Endothelial cell of umbilical vein (primary cell): ENCODE results near the gene EN2. TPM values are rescaled to one million over a fixed set of nuclear protein-coding genes. Genes with fewer than 3 reads are reported as not detected.

Experiments
- BruUV-seq: library from RNA; stranded (reverse); fragments of 400-500 nt; replicated peaks from 2 replicates; lab custom pipeline; 2021; lab: Mats Ljungman, UMichigan
- CTCF ChIA-PET: fragments of 300-600, 350-600 bp; sonication (Branson Sonifier 250); formaldehyde crosslinking; loops from one replicate; lab custom pipeline; 2021; ENCODE audit warnings: antibody characterized with exemption, inconsistent platforms; lab: Charles Lee
- POLR2A ChIA-PET: fragments of 300-600, 350-600 bp; sonication (Branson Sonifier 250); formaldehyde crosslinking; loops from one replicate; lab custom pipeline; 2021; ENCODE audit warnings: antibody characterized with exemption, inconsistent platforms; lab: Charles Lee
- DNase-seq: peaks from one replicate; pipeline ENCODE4 v3.0.0-alpha.2; 2011; ENCODE audit warnings: low read depth, low spot score
- FAIRE-seq: peaks from 2 replicates; lab custom pipeline; 2011; peaks lifted over from hg19 to GRCh38; lab: Jason Lieb, UNC
- H2AFZ ChIP-seq: 2 replicates; pipeline ENCODE4 v1.6.0; 2012; ENCODE audit warnings: low read depth, low read length, control low read depth, inconsistent platforms
- H3K27ac ChIP-seq: 2 replicates; pipeline ENCODE4 v1.5.1; 2011; ENCODE audit warnings: low read depth, mild to moderate bottlenecking, control low read depth, low read length, moderate library complexity; ENCODE audit not compliant: insufficient read depth
- H3K27me3 ChIP-seq, 2 experiments: 2 replicates each; pipeline versions ENCODE4 v1.6.0 to v1.6.1; 2011; ENCODE audit warnings: low read length in 2 of 2, mixed read lengths in 1 of 2; ENCODE audit not compliant: control insufficient read depth in 2 of 2, insufficient read depth in 2 of 2
- H3K36me3 ChIP-seq, 2 experiments: 2 replicates in 1 of 2; 3 replicates in 1 of 2; pipeline ENCODE4 v1.5.1; 2011; ENCODE audit warnings: low read length in 2 of 2, mild to moderate bottlenecking in 1 of 2, moderate library complexity in 1 of 2; ENCODE audit not compliant: control insufficient read depth in 2 of 2, insufficient read depth in 2 of 2; ENCODE audit errors: extremely low read depth in 1 of 2
- H3K4me1 ChIP-seq: 3 replicates; pipeline ENCODE4 v1.5.1; 2011; ENCODE audit warnings: mild to moderate bottlenecking, low read length; ENCODE audit not compliant: control insufficient read depth, insufficient read depth; ENCODE audit errors: extremely low read depth
- H3K4me2 ChIP-seq: 2 replicates; pipeline ENCODE4 v1.6.1; 2011; ENCODE audit warnings: low read length, control low read depth, mixed read lengths; ENCODE audit not compliant: insufficient read depth
- H3K4me3 ChIP-seq, 3 experiments: fragments of 200-600 bp in 1 of 3; sonication (generic), shearing (Covaris generic) in 1 of 3; replicated peaks in 1 of 3; 2 replicates each; pipeline ENCODE4 v1.5.1; 2011 to 2016; ENCODE audit warnings: control low read depth in 3 of 3, low read length in 3 of 3, mild to moderate bottlenecking in 2 of 3, inconsistent platforms in 1 of 3, low read depth in 1 of 3, moderate library complexity in 1 of 3; ENCODE audit not compliant: insufficient read depth in 1 of 3
- H3K79me2 ChIP-seq: 2 replicates; pipeline ENCODE4 v1.6.0; 2012; ENCODE audit warnings: low read length, inconsistent platforms; ENCODE audit not compliant: control insufficient read depth, insufficient read depth
- H3K9ac ChIP-seq: replicated peaks from 2 replicates; pipeline ENCODE3; 2011; ENCODE audit warnings: low read length, control low read depth; ENCODE audit not compliant: insufficient read depth; ENCODE audit errors: extremely low read depth
- H3K9me1 ChIP-seq: replicated peaks from 3 replicates; pipeline ENCODE4 v1.6.0; 2011; ENCODE audit warnings: mild to moderate bottlenecking, low read length; ENCODE audit not compliant: control insufficient read depth, insufficient read depth; ENCODE audit errors: extremely low read depth
- H3K9me3 ChIP-seq: replicated peaks from 2 replicates; pipeline ENCODE4 v1.5.1; 2012; ENCODE audit warnings: low read length, inconsistent platforms; ENCODE audit not compliant: control insufficient read depth, insufficient read depth
- H4K20me1 ChIP-seq: replicated peaks from 2 replicates; pipeline ENCODE3; 2011; ENCODE audit warnings: mild to moderate bottlenecking, low read length; ENCODE audit not compliant: control insufficient read depth, insufficient read depth; ENCODE audit errors: extremely low read depth
- EZH2 ChIP-seq: IDR thresholded peaks from 2 replicates; pipeline ENCODE4 v1.6.1; 2012; ENCODE audit warnings: borderline replicate concordance, low read depth, mild to moderate bottlenecking, moderate library complexity, low read length, inconsistent platforms; ENCODE audit not compliant: severe bottlenecking
- FOS ChIP-seq: IDR thresholded peaks from 2 replicates; pipeline ENCODE4 v1.6.1; 2011; ENCODE audit warnings: mild to moderate bottlenecking, low read length, moderate library complexity, borderline replicate concordance; ENCODE audit not compliant: insufficient read depth
- GATA2 ChIP-seq: IDR thresholded peaks from 2 replicates; pipeline ENCODE4 v1.7.0; 2011; ENCODE audit warnings: low read depth, mild to moderate bottlenecking, moderate library complexity, mixed read lengths, low read length; ENCODE audit not compliant: insufficient read length, insufficient read depth
- JUN ChIP-seq: IDR thresholded peaks from 2 replicates; pipeline ENCODE4 v1.6.1; 2011; ENCODE audit warnings: borderline replicate concordance, low read depth; ENCODE audit not compliant: insufficient read length, insufficient read depth
- MYC ChIP-seq: IDR thresholded peaks from one replicate; pipeline ENCODE4 v1.6.1; 2011; ENCODE audit warnings: mild to moderate bottlenecking, low read depth, low read length
- POLR2A ChIP-seq: IDR thresholded peaks from 2 replicates; pipeline ENCODE4 v1.6.1; 2012; ENCODE audit warnings: low read depth, mild to moderate bottlenecking, control low read depth, low read length
- POLR2AphosphoS5 ChIP-seq: IDR thresholded peaks from 2 replicates; pipeline ENCODE4 v1.6.1; 2012; ENCODE audit warnings: low read depth, mild to moderate bottlenecking, control low read depth, low read length, moderate library complexity; ENCODE audit not compliant: insufficient read depth
- dilution Hi-C: fragments of 300-500 bp; cut with MboI; formaldehyde crosslinking; loops from one replicate; pipeline ENCODE4 v1.15.0; 2019; ENCODE audit warnings: low sequenced_read_pairs; ENCODE audit not compliant: extremely low pct_ligation_motif_present
- intact Hi-C: fragments of 100-400 bp; cut with micrococcal nuclease; formaldehyde crosslinking; loops from one replicate; pipeline ENCODE4 v1.10.0; 2022
- polyA plus RNA-seq, 4 experiments: library from polyadenylated mRNA; depleted of rRNA in 3 of 4; stranded (reverse) in 3 of 4; unstranded in 1 of 4; fragments of >200 nt; gene quantifications; 2 replicates each; pipeline versions ENCODE4 v1.2.1 to v1.2.3, GENCODE V29; 2011 to 2012; ENCODE audit warnings: missing spikeins in 1 of 4
- total RNA-seq: library from RNA; stranded (reverse); gene quantifications from 2 replicates; pipeline ENCODE4 v1.2.3, GENCODE V29; 2021
- TF ChIP-seq, protein P1 (sequence below), 2 donors: IDR thresholded peaks; 1 replicate in 1 of 2; 2 replicates in 1 of 2; pipeline ENCODE4 v1.5.1; 2011; ENCODE audit warnings: low read length in 2 of 2, mild to moderate bottlenecking in 2 of 2, moderate library complexity in 2 of 2, control low read depth in 1 of 2, inconsistent platforms in 1 of 2, low read depth in 1 of 2; ENCODE audit not compliant: insufficient read depth in 1 of 2; ENCODE audit errors: extremely low read depth in 1 of 2
- TF ChIP-seq, protein P2 (sequence below): IDR thresholded peaks from 2 replicates; pipeline ENCODE4 v1.6.1; 2011; ENCODE audit not compliant: insufficient read depth, insufficient read length

Gene EN2
- total and polyA plus RNA-seq, 2 donors (not counting 3 experiments of a cell fraction or from before 2014, with no cell fraction given) = not detected

GRCh38 chr7:155427411-155428038, 30.4 kb upstream of the EN2 start:
- Histone ChIP-seq H2AFZ (no peak overlapping the region), H4K20me1 (no peaks in the 10 kb centered on the region), H3K9ac (no peak overlapping the region), H3K27me3 (no peaks in the 10 kb centered on the region), H3K4me2 (no peak overlapping the region), H3K27ac (no peak overlapping the region), H3K4me3 (no peak overlapping the region), H3K79me2 (no peaks in the 10 kb centered on the region), H3K36me3 (no peaks in the 10 kb centered on the region), H3K9me3 (no peaks in the 10 kb centered on the region), H3K9me1 (no peaks in the 10 kb centered on the region), H3K4me1 (no peaks in the 10 kb centered on the region)
- ChIA-PET POLR2A (interaction anchor here (0.6 kb wide), 1 partner anchor 443 kb away, joined by 3 read pairs; no protein-coding TSS in a partner anchor), CTCF (no interaction called here)
- FAIRE-seq = no peak
- TF ChIP-seq MYC (no peak), EZH2 (no peak), POLR2A (no peak), POLR2AphosphoS5 (no peak), FOS (no peak), JUN (no peak), GATA2 (no peak)
- TF ChIP-seq, protein P1, sequence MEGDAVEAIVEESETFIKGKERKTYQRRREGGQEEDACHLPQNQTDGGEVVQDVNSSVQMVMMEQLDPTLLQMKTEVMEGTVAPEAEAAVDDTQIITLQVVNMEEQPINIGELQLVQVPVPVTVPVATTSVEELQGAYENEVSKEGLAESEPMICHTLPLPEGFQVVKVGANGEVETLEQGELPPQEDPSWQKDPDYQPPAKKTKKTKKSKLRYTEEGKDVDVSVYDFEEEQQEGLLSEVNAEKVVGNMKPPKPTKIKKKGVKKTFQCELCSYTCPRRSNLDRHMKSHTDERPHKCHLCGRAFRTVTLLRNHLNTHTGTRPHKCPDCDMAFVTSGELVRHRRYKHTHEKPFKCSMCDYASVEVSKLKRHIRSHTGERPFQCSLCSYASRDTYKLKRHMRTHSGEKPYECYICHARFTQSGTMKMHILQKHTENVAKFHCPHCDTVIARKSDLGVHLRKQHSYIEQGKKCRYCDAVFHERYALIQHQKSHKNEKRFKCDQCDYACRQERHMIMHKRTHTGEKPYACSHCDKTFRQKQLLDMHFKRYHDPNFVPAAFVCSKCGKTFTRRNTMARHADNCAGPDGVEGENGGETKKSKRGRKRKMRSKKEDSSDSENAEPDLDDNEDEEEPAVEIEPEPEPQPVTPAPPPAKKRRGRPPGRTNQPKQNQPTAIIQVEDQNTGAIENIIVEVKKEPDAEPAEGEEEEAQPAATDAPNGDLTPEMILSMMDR (IDR thresholded peaks at IDR 0.05; ENCODE audit: extremely low read depth in 1 of 2, insufficient read depth in 1 of 2, low read depth in 1 of 2, low read length in 2 of 2) = no peak
- TF ChIP-seq, protein P2, sequence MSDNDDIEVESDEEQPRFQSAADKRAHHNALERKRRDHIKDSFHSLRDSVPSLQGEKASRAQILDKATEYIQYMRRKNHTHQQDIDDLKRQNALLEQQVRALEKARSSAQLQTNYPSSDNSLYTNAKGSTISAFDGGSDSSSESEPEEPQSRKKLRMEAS = no peak
- DNase-seq = no peak
- intact Hi-C loops = no loop called here
- no TSS peak for BruUV-seq
- dilution Hi-C loops = no loop called here
